Mucosa of descending colon (tissue), 3 donors: ENCODE measurements around the gene MANEA. TPM values are rescaled to one million over a fixed set of nuclear protein-coding genes. Genes with fewer than 3 reads are reported as not detected.
A peak's percentile ranks its signal among the peaks of the same experiment; 100 is the strongest.

Experiments used
- ATAC-seq: fragments of 200-7000 bp; cut with Tn5 transposase; one replicate; pipeline ENCODE4 v1.9.1; 2020; ENCODE audit warnings: mild to moderate bottlenecking, moderate library complexity
- DNase-seq, 3 donors: peaks; one replicate each; pipeline ENCODE4 v3.0.0-alpha.2; 2020
- H3K36me3 ChIP-seq: fragments of 200-600 bp; one replicate; pipeline ENCODE4 v1.8.0; 2021; ENCODE audit warnings: low read depth, mild to moderate bottlenecking
- H3K4me1 ChIP-seq: fragments of 200-600 bp; one replicate; pipeline ENCODE4 v1.8.0; 2021; ENCODE audit warnings: low read depth, mild to moderate bottlenecking
- H3K4me3 ChIP-seq: fragments of 200-600 bp; one replicate; pipeline ENCODE4 v1.8.0; 2021; ENCODE audit warnings: mild to moderate bottlenecking
- H3K9me3 ChIP-seq: fragments of 200-600 bp; one replicate; pipeline ENCODE4 v1.8.0; 2021; ENCODE audit warnings: mild to moderate bottlenecking
- CTCF ChIP-seq: fragments of 200-600 bp; IDR thresholded peaks from one replicate; pipeline ENCODE4 v1.8.0; 2022; ENCODE audit warnings: antibody characterized with exemption, mild to moderate bottlenecking
- intact Hi-C, 2 donors: fragments of 100-400 bp; cut with DNase I in 1 of 2; cut with micrococcal nuclease in 1 of 2; formaldehyde crosslinking; loops; one replicate each; pipeline versions ENCODE4 v1.11.0 to v1.11.1; 2022; cut with DNase I, micrococcal nuclease
- long read RNA-seq, 2 donors: library from polyadenylated mRNA; unstranded; transcript quantifications; one replicate each; pipeline ENCODE4 v2.0.0, GENCODE V29; 2019 to 2021
- total RNA-seq, 3 donors: library from RNA; stranded (reverse); fragmentation: NEBNext Ultra II Directional in 2 of 3; extraction: Animal tissue kit (Norgen Biotek cat#: 25700) in 2 of 3; gene quantifications; one replicate each; pipeline versions ENCODE4 v1.2.1 to v1.2.4, GENCODE V29; 2021 to 2023
- donor health status: DM: no; HTN: no; CAD: no; lungs with moderate emphysema.
- donor health status: DM: no; HTN: no; CAD: no.
- donor health status: DM: no; HTN: yes; CAD: no.

The MANEA gene
- 1 to 10 TPM; 4.8 to 8.7 (median 5.7) TPM for total RNA-seq
- long read RNA-seq, donor 1, full-length matches to known transcripts: 4 of 5 reads
- long read RNA-seq, donor 1, partial matches to known transcripts: 0 of 5 reads
- long read RNA-seq, donor 1, other reads (novel, unspliced or antisense): 1 of 5 reads
- long read RNA-seq, donor 2, full-length matches to known transcripts: 2 of 2 reads
- long read RNA-seq, donor 2, partial matches to known transcripts: 0 of 2 reads
- long read RNA-seq, donor 2, other reads (novel, unspliced or antisense): 0 of 2 reads

- H3K4me1 ChIP-seq: peaks cover 6% of the 10 kb centered on the region
- H3K36me3 ChIP-seq: no peaks in the 10 kb centered on the region
- H3K9me3 ChIP-seq: no peaks in the 10 kb centered on the region
- DNase-seq (peak; percentile 81 to 92 (median 85)), ATAC-seq (peak; percentile 96)
- TF ChIP-seq CTCF: no peak
- H3K4me3 ChIP-seq: peak within 1 kb of the TSS; percentile 50
- intact Hi-C loops: no loop called here
Measured at GRCh38 chr6:95577304-95578105, at the start of gene MANEA. MANEA (plus strand) TSS chr6:95577535; CDS start chr6:95586440, 8,905 bp downstream.

- Histone ChIP-seq H3K9me3 (no peaks in the 10 kb centered on the region), H3K36me3 (no peaks in the 10 kb centered on the region), H3K4me1 (no peaks in the 10 kb centered on the region), H3K4me3 (no peak overlapping the region)
- TF ChIP-seq CTCF: no peak
- no peak for DNase-seq
- intact Hi-C loops: no loop called here
- ATAC-seq: no peak
Measured at GRCh38 chr6:95529762-95530161, 47.6 kb upstream of the MANEA start.

- Histone ChIP-seq H3K36me3 (no peaks in the 10 kb centered on the region), H3K4me1 (no peaks in the 10 kb centered on the region), H3K9me3 (no peaks in the 10 kb centered on the region), H3K4me3 (no peak overlapping the region)
- intact Hi-C loops: no loop called here
- no peak for TF ChIP-seq CTCF
- ATAC-seq: no peak
- DNase-seq: no peak
Measured at GRCh38 chr6:95530176-95530819, 47.0 kb upstream of the MANEA start.

GRCh38 chr6:95543798-95544197, 33.5 kb upstream of the MANEA start:
- Histone ChIP-seq H3K9me3 (no peaks in the 10 kb centered on the region), H3K4me3 (no peak overlapping the region), H3K36me3 (no peaks in the 10 kb centered on the region), H3K4me1 (no peaks in the 10 kb centered on the region)
- no peak for TF ChIP-seq CTCF
- ATAC-seq (no peak), DNase-seq (no peak)
- intact Hi-C loops: no loop called here

- DNase-seq: no peak
- Histone ChIP-seq H3K4me1 (no peaks in the 10 kb centered on the region), H3K36me3 (no peaks in the 10 kb centered on the region), H3K9me3 (no peaks in the 10 kb centered on the region), H3K4me3 (no peak overlapping the region)
- no peak for ATAC-seq
- intact Hi-C loops: no loop called here
- TF ChIP-seq CTCF: no peak
Measured at GRCh38 chr6:95544517-95545225, 32.7 kb upstream of the MANEA start.
